Measurements from ENCODE around the gene PSMC1. TPM values are rescaled to one million over a fixed set of nuclear protein-coding genes. Genes with fewer than 3 reads are reported as not detected.
"Not testable (repeated sequence)": the region's sequence is repeated elsewhere in the genome, so short reads cannot be mapped to it uniquely, and the experiment has no call there.

The PSMC1 gene
- total and polyA plus RNA-seq, 7 experiments from 2014 or later, result 47.9 to 101 (median 72.4) TPM

DNA sequence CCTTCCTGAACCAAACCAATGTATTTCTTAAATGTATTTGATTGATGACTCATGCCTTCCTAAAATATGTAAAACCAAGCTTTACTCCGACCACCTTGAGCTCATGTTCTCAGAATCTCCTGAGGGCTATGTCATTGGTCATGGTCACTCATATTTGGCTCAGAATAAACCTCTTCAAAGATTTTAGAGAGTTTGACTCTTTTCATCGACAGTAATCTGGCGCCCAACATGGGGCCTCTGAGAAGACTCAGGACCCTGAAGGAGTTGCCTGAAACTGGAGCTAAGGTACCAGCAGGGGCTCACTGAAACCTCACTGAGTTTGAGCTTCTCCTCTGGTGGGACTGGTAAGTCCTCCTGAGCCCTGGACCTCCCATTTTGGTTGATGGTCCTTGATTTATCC is 17.2 kb upstream of the PSMC1 start:
- Mint-ChIP-seq H3K4me3 (no peak overlapping the region), H3K27me3 (peaks cover 2 to 29% (median 25%) of the 10 kb centered on the region in 5 donors), H3K27ac (no peak overlapping the region), H3K36me3 (peaks cover 3 to 32% (median 13%) of the 10 kb centered on the region in 5 donors), H3K4me1 (peaks cover 0 to 6% (median 0%) of the 10 kb centered on the region in 7 donors), H3K9me3 (peaks cover 7 to 91% (median 54%) of the 10 kb centered on the region in 11 donors)
- ChIA-PET POLR2A (no interaction called here), CTCF (no interaction called here)
- H3K27ac ChIP-seq (ENCODE audit: low read depth, low read length), result no peak overlapping the region
- no peaks in the 10 kb centered on the region for H3K27me3 ChIP-seq (ENCODE audit: control insufficient read depth in 2 of 2, insufficient read depth in 2 of 2, low read length in 2 of 2)
- H3K4me1 ChIP-seq (ENCODE audit: control insufficient read depth in 2 of 2, insufficient read depth in 2 of 2, low read length in 2 of 2), result no peaks in the 10 kb centered on the region
- DNase-seq (no peak), ATAC-seq (no peak)
- H3K9me3 ChIP-seq (ENCODE audit: control insufficient read depth in 2 of 3, low read length in 3 of 3), result peaks cover 0 to 43% (median 25%) of the 10 kb centered on the region in 3 experiments
- H3K36me3 ChIP-seq (ENCODE audit: control insufficient read depth in 2 of 3, insufficient read depth in 3 of 3, low read length in 3 of 3), result no peaks in the 10 kb centered on the region
- H3K4me3 ChIP-seq (ENCODE audit: low read length), result no peak overlapping the region
- intact Hi-C loops (cut with micrococcal nuclease), result loop anchor here (5.0 to 10.0 kb wide), 2 partner anchors 1214 to 1417 kb away; partner anchors contain the start of gene TTC8 (in 1 of the 2)

DNA sequence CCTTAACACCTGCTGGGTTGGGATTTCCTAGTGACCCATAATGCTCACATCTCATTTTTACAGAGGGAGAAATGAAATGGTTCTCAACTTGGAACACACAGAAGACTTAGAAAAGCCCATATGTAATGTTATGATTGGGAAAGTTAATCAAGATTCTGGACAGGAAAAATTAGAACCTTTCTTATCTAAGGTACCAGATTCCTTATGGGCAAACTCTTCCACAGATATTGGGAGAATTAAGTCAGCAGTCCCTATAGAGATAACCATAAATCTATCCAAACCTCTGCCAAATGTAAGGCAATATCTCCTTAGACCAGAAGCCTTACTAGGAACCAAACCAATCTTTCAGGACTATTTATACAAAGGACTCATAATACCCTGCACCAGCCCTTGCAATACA is 13.9 kb upstream of the PSMC1 start:
- DNase-seq (no peak), ATAC-seq (no peak)
- Histone ChIP-seq H3K4me1 (ENCODE audit: control insufficient read depth in 2 of 2, insufficient read depth in 2 of 2, low read length in 2 of 2) (no peaks in the 10 kb centered on the region), H3K27ac (ENCODE audit: low read depth, low read length) (no peak overlapping the region), H3K36me3 (ENCODE audit: control insufficient read depth in 2 of 3, insufficient read depth in 3 of 3, low read length in 3 of 3) (no peaks in the 10 kb centered on the region), H3K9me3 (ENCODE audit: control insufficient read depth in 2 of 3, low read length in 3 of 3) (peaks cover 0 to 42% (median 25%) of the 10 kb centered on the region in 3 experiments), H3K27me3 (ENCODE audit: control insufficient read depth in 2 of 2, insufficient read depth in 2 of 2, low read length in 2 of 2) (no peaks in the 10 kb centered on the region), H3K4me3 (ENCODE audit: low read length) (no peak overlapping the region)
- ChIA-PET CTCF (no interaction called here), POLR2A (no interaction called here)
- Mint-ChIP-seq H3K9me3 (peaks cover 7 to 75% (median 47%) of the 10 kb centered on the region in 11 donors), H3K4me1 (no peaks in the 10 kb centered on the region), H3K27me3 (peaks cover 2 to 19% (median 10%) of the 10 kb centered on the region in 5 donors), H3K4me3 (no peak overlapping the region), H3K36me3 (peaks cover 3 to 27% (median 13%) of the 10 kb centered on the region in 5 donors), H3K27ac (no peak overlapping the region)
- intact Hi-C loops (cut with micrococcal nuclease), result no loop called here

DNA sequence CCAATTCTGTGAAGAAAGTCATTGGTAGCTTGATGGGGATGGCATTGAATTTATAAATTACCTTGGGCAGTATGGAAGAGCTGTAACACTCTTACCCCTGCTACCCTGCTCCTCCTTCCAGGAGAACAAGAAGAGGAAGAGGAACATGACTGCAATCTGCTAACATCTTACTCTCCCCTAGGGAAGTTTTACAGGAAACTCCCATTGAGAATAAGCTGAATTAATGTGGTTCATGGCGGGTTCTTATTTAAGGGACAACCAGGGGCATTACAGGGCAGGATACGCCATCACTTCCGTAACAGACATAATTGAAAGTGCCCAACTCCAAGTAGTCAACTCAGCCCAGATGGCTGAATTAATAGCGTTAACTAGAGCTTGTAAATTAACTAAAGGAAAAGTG is 9.4 kb upstream of the PSMC1 start:
- no peaks in the 10 kb centered on the region for H3K4me1 Mint-ChIP-seq
- intact Hi-C loops (cut with micrococcal nuclease), result no loop called here
- POLR2A ChIA-PET, result no interaction called here

DNA sequence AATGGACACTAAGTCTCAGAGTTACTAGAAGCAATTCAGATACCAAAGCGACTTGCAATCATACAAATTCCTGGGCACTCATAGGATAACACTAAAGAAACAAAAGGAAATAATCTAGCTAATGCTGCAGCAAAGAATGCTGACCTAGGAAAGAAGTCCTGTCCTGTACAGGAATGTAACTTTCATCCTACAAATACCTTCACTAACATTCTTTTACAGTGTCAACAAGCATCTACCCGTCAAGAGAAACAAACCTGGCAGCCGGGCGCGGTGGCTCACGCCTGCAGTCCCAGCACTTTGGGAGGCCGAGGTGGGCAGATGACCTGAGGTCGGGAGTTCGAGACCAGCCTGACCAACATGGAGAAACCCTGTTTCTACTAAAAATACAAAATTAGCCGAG is 8.9 kb upstream of the PSMC1 start:
- Mint-ChIP-seq H3K36me3 (peaks cover 0 to 10% (median 0%) of the 10 kb centered on the region in 5 donors), H3K27me3 (peaks cover 2 to 23% (median 16%) of the 10 kb centered on the region in 5 donors), H3K9me3 (peaks cover 0 to 29% (median 10%) of the 10 kb centered on the region in 11 donors)
- H3K4me3 ChIP-seq (ENCODE audit: low read length); intact Hi-C loops (cut with micrococcal nuclease); CTCF ChIA-PET; H3K27ac ChIP-seq (ENCODE audit: low read depth, low read length); H3K4me1 Mint-ChIP-seq; H3K36me3 ChIP-seq (ENCODE audit: control insufficient read depth in 2 of 3, insufficient read depth in 3 of 3, low read length in 3 of 3); DNase-seq; ATAC-seq; H3K4me3 Mint-ChIP-seq; H3K27ac Mint-ChIP-seq; H3K27me3 ChIP-seq (ENCODE audit: control insufficient read depth in 2 of 2, insufficient read depth in 2 of 2, low read length in 2 of 2); H3K4me1 ChIP-seq (ENCODE audit: control insufficient read depth in 2 of 2, insufficient read depth in 2 of 2, low read length in 2 of 2); H3K9me3 ChIP-seq (ENCODE audit: control insufficient read depth in 2 of 3, low read length in 3 of 3): not testable (repeated sequence)
- POLR2A ChIA-PET, result interaction anchor here (0.6 kb wide), 1 partner anchor 812 kb away, joined by 4 read pairs; no protein-coding TSS in a partner anchor

More for the DNA sequence above, 9.4 kb upstream of the PSMC1 start:
- H3K9me3 Mint-ChIP-seq, result peaks cover 0 to 34% (median 13%) of the 10 kb centered on the region in 11 donors
- Histone ChIP-seq H3K36me3 (ENCODE audit: control insufficient read depth in 2 of 3, insufficient read depth in 3 of 3, low read length in 3 of 3) (no peaks in the 10 kb centered on the region), H3K9me3 (ENCODE audit: control insufficient read depth in 2 of 3, low read length in 3 of 3) (no peaks in the 10 kb centered on the region), H3K4me1 (ENCODE audit: control insufficient read depth in 2 of 2, insufficient read depth in 2 of 2, low read length in 2 of 2) (no peaks in the 10 kb centered on the region), H3K27me3 (ENCODE audit: control insufficient read depth in 2 of 2, insufficient read depth in 2 of 2, low read length in 2 of 2) (no peaks in the 10 kb centered on the region), H3K27ac (ENCODE audit: low read depth, low read length) (no peak overlapping the region), H3K4me3 (ENCODE audit: low read length) (no peak overlapping the region)
- peaks cover 2 to 23% (median 17%) of the 10 kb centered on the region in 5 donors for H3K27me3 Mint-ChIP-seq
- peaks cover 0 to 14% (median 0%) of the 10 kb centered on the region in 5 donors for H3K36me3 Mint-ChIP-seq
- no peak overlapping the region for H3K4me3 Mint-ChIP-seq
- ATAC-seq (no peak), DNase-seq (no peak)
- CTCF ChIA-PET, result no interaction called here
- no peak overlapping the region for H3K27ac Mint-ChIP-seq

DNA sequence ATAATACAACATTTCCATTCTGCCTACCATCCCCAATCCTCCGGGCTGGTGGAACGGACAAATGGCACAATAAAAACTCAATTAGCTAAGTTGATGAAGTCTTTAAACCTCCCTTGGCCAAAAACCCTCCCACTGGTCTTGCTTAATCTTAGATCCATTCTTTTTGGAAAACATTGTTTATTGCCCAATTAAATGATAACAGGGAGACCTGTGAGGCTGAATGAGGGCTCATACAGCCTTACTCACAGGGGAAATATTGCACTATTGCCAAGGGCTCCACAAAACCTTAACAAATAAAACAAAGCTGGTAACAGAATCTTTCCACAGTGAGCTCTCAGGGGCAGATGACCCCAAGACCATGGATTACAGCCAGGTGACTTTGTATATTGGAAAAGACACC is 7.8 kb upstream of the PSMC1 start:
- no peak for DNase-seq
- Mint-ChIP-seq H3K9me3 (peaks cover 0 to 18% (median 8%) of the 10 kb centered on the region in 11 donors), H3K4me1 (no peaks in the 10 kb centered on the region), H3K27me3 (peaks cover 5 to 30% (median 16%) of the 10 kb centered on the region in 5 donors), H3K27ac (no peak overlapping the region), H3K4me3 (no peak overlapping the region), H3K36me3 (peaks cover 0 to 9% (median 0%) of the 10 kb centered on the region in 5 donors)
- ChIA-PET POLR2A (no interaction called here), CTCF (interaction anchor here (0.6 kb wide), 1 partner anchor 361 kb away, joined by 4 read pairs; no protein-coding TSS in a partner anchor)
- no peak for ATAC-seq
- H3K27me3 ChIP-seq (ENCODE audit: control insufficient read depth in 2 of 2, insufficient read depth in 2 of 2, low read length in 2 of 2), result no peaks in the 10 kb centered on the region
- H3K36me3 ChIP-seq (ENCODE audit: control insufficient read depth in 2 of 3, insufficient read depth in 3 of 3, low read length in 3 of 3), result no peaks in the 10 kb centered on the region
- H3K9me3 ChIP-seq (ENCODE audit: control insufficient read depth in 2 of 3, low read length in 3 of 3), result no peaks in the 10 kb centered on the region
- no peak overlapping the region for H3K4me3 ChIP-seq (ENCODE audit: low read length)
- intact Hi-C loops (cut with micrococcal nuclease), result no loop called here
- H3K4me1 ChIP-seq (ENCODE audit: control insufficient read depth in 2 of 2, insufficient read depth in 2 of 2, low read length in 2 of 2), result no peaks in the 10 kb centered on the region
- no peak overlapping the region for H3K27ac ChIP-seq (ENCODE audit: low read depth, low read length)

DNA sequence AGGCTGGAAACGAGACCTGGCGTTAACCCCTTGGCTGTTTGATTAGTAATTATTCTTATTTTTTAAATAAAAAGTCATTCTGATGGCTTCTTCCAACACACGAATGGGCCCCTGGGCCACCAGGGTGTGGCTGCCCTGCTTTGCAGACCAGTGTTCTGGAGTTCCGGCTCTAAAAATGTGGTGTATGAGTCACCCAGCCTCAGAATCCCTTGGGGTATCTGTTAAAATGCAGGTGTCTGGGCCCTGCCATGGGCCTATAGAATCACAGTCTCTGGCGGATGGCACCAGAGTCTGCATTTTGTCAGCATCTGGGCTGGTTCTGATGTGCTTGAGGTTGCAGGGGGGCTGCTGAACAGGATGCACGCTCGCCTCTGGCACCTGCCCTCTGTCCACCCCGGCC is 2.5 kb upstream of the PSMC1 start:
- H3K4me3 Mint-ChIP-seq, result no peak overlapping the region
- H3K36me3 ChIP-seq (ENCODE audit: control insufficient read depth in 2 of 3, insufficient read depth in 3 of 3, low read length in 3 of 3), result peaks cover 0 to 16% (median 0%) of the 10 kb centered on the region in 3 experiments
- no peak overlapping the region for H3K27ac Mint-ChIP-seq
- POLR2A ChIA-PET, result interaction anchor here (3.6 kb wide), 1 partner anchor 130 kb away, joined by 26 read pairs; no protein-coding TSS in a partner anchor
- no peak for ATAC-seq
- no peak for DNase-seq
- intact Hi-C loops (cut with micrococcal nuclease), result no loop called here
- peaks cover 13 to 17% of the 10 kb centered on the region in 2 donors for H3K4me1 ChIP-seq (ENCODE audit: control insufficient read depth in 2 of 2, insufficient read depth in 2 of 2, low read length in 2 of 2)
- H3K36me3 Mint-ChIP-seq, result peaks cover 4 to 17% (median 7%) of the 10 kb centered on the region in 5 donors
- peaks cover 0 to 14% (median 8%) of the 10 kb centered on the region in 5 donors for H3K27me3 Mint-ChIP-seq
- peaks cover 0 to 13% (median 0%) of the 10 kb centered on the region in 11 donors for H3K9me3 Mint-ChIP-seq
- H3K4me3 ChIP-seq (ENCODE audit: low read length), result no peak overlapping the region
- peaks cover 12 to 35% (median 32%) of the 10 kb centered on the region in 7 donors for H3K4me1 Mint-ChIP-seq
- no peaks in the 10 kb centered on the region for H3K9me3 ChIP-seq (ENCODE audit: control insufficient read depth in 2 of 3, low read length in 3 of 3)
- no peak overlapping the region for H3K27ac ChIP-seq (ENCODE audit: low read depth, low read length)
- H3K27me3 ChIP-seq (ENCODE audit: control insufficient read depth in 2 of 2, insufficient read depth in 2 of 2, low read length in 2 of 2), result no peaks in the 10 kb centered on the region
- CTCF ChIA-PET, result no interaction called here

All from naive thymus-derived CD4-positive, alpha-beta T cell (primary cell).